SK-N-MC (cell line): ENCODE data around the gene CCNG2.

ENCODE experiments used
- DNase-seq: peaks from one replicate; pipeline ENCODE4 v3.0.0-alpha.2; 2011; ENCODE audit warnings: low read depth, low spot score
- H3K27ac ChIP-seq: fragments of 200-600 bp; sonication (generic); 2 replicates; pipeline ENCODE4 v1.5.1; 2016; ENCODE audit warnings: mixed run types
- H3K36me3 ChIP-seq: fragments of 200-600 bp; sonication (generic); 2 replicates; pipeline ENCODE4 v1.6.1; 2017; ENCODE audit warnings: antibody characterized with exemption, low read length, mixed read lengths; ENCODE audit not compliant: insufficient read depth
- H3K4me3 ChIP-seq: fragments of 200-600 bp; sonication (generic); 2 replicates; pipeline ENCODE4 v1.5.1; 2016
- H3K9ac ChIP-seq: fragments of 200-600 bp; sonication (generic); 2 replicates; pipeline ENCODE4 v1.8.0; 2017; ENCODE audit warnings: mixed run types, mixed read lengths; ENCODE audit not compliant: insufficient read length
- H3K9me3 ChIP-seq: fragments of 200-600 bp; sonication (generic); 2 replicates; pipeline ENCODE4 v1.6.1; 2017; ENCODE audit warnings: low read depth, mild to moderate bottlenecking, antibody characterized with exemption, low read length, moderate library complexity, mixed read lengths
- EZH2 ChIP-seq: fragments of 200-600 bp; sonication (generic); IDR thresholded peaks from one replicate; pipeline ENCODE4 v1.6.1; 2017; ENCODE audit warnings: antibody characterized with exemption
- FOXP2 ChIP-seq: optimal IDR thresholded peaks from 2 replicates; pipeline ENCODE3; 2011; ENCODE audit warnings: mild to moderate bottlenecking, moderate library complexity; ENCODE audit not compliant: insufficient read depth; ENCODE audit errors: extremely low read length, control extremely low read depth
- POLR2AphosphoS5 ChIP-seq: IDR thresholded peaks from 2 replicates; pipeline ENCODE4 v1.6.1; 2012; ENCODE audit warnings: mild to moderate bottlenecking, low read depth, low read length, borderline replicate concordance

CCNG2 gene

DNA sequence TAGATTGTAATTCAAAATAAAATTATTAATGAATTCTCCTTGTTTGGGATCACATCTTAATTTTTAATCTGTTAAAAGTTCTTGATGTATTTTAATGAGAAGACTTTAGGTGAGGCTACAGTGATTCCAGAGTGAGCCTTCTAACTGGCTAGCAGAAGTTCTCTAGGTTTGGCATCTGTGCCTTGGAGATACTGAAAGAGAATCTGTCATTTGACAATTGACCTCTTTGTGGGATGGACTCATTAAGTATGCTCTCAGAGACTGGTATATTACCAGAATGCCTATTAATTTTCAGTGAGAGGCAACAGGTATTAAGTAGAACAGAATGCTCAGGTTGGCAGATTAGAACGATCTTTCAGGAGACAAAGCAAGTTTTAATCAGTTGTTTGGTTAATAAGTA lies 10.2 kb downstream of the CCNG2 start:
- no peak for TF ChIP-seq POLR2AphosphoS5
- TF ChIP-seq FOXP2, result no peak
- no peak for TF ChIP-seq EZH2
- no peak overlapping the region for H3K9ac ChIP-seq
- H3K36me3 ChIP-seq, result peaks cover 80% of the 10 kb centered on the region
- H3K4me3 ChIP-seq, result no peak overlapping the region
- no peaks in the 10 kb centered on the region for H3K9me3 ChIP-seq
- H3K27ac ChIP-seq, result no peak overlapping the region
- DNase-seq, result no peak

DNA sequence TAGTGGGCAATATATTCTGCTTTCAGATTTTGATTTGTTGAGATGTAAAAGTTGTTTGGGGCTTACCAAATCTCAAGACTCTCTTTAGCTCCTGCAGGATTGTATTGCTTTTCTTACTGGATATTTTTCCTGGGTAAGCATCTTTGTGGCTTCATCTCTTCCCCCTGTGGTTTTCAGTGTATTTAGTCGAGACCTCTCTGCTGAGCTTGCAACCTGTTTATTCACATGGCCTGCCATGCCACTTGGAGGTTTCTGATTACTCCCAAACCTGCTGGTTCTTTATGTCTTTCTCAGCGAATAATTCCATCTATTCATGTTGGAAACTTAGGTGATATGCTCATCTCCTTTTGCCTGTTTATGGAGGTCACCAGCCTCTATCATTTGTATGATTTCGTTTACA lies 10.9 kb downstream of the CCNG2 start:
- no peak for DNase-seq
- no peak overlapping the region for H3K4me3 ChIP-seq
- peaks cover 73% of the 10 kb centered on the region for H3K36me3 ChIP-seq
- H3K9ac ChIP-seq, result no peak overlapping the region
- no peaks in the 10 kb centered on the region for H3K9me3 ChIP-seq
- H3K27ac ChIP-seq, result no peak overlapping the region
- TF ChIP-seq EZH2 (no peak), POLR2AphosphoS5 (no peak), FOXP2 (no peak)

DNA sequence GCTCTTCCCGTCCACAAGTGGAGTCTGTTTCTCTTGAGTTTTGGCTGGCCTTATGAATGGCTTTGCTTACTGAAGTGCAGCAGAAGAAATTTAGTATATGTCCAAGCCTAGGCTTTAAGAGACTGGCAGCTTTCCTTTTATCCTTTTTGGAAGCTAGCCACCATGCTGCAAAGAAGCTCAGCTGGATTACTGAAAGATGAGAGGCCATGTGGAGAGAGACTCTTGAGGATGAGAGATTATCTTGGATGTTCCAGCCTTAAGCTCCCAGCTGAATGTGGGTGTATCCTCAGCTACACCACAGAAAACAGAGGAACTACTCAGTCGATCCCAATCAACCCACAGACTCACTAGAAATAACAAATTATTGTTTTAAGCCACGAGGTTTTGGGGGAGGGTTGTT lies 12.5 kb downstream of the CCNG2 start:
- Histone ChIP-seq H3K4me3 (no peak overlapping the region), H3K27ac (no peak overlapping the region), H3K9ac (no peak overlapping the region), H3K36me3 (peaks cover 57% of the 10 kb centered on the region), H3K9me3 (no peaks in the 10 kb centered on the region)
- TF ChIP-seq EZH2, result no peak
- TF ChIP-seq POLR2AphosphoS5, result no peak
- no peak for TF ChIP-seq FOXP2
- no peak for DNase-seq

DNA sequence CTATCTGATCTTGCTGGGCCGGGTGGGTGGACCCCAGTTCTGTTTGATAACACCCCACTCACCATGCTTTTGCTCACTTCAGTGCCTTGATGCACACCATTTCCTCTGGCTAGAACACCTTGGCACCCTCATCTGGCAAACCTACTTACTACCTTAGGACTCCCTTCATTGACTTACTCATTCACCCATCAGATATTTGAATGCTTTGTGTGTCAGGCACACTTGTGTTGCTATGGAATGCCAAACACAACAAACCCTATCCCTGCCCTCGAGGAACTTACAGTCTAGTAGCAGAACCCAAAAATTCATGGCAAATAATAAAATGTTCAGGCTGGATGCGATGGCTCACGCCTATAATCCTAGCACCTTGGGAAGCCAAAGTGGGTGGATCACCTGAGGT lies 13.9 kb downstream of the CCNG2 start:
- TF ChIP-seq EZH2 (no peak), POLR2AphosphoS5 (no peak), FOXP2 (no peak)
- Histone ChIP-seq H3K4me3 (no peak overlapping the region), H3K9ac (no peak overlapping the region), H3K9me3 (no peaks in the 10 kb centered on the region), H3K36me3 (peaks cover 42% of the 10 kb centered on the region), H3K27ac (no peak overlapping the region)
- no peak for DNase-seq

DNA sequence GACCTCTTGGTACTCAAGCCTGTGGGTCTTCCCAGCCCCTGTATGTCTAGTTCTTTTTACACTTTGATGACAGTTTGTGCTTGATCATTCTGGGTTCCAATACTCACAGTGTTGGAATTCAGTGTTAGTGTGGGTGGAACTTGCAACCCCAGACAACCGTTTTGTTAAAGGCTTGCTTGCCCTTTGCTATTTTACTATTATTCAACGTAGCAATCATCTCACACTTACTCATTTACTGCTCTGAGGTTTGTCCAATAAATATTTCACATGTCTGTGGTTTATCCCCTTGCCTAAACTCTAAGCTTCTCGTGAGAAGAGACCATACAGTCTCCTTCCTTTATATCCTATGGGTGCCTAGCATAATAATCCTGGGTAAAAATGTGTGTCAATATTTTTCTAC lies 15.3 kb downstream of the CCNG2 start:
- no peak overlapping the region for H3K27ac ChIP-seq
- peaks cover 28% of the 10 kb centered on the region for H3K36me3 ChIP-seq
- TF ChIP-seq EZH2 (no peak), POLR2AphosphoS5 (no peak), FOXP2 (no peak)
- H3K9me3 ChIP-seq, result no peaks in the 10 kb centered on the region
- no peak overlapping the region for H3K4me3 ChIP-seq
- no peak for DNase-seq
- H3K9ac ChIP-seq, result no peak overlapping the region

DNA sequence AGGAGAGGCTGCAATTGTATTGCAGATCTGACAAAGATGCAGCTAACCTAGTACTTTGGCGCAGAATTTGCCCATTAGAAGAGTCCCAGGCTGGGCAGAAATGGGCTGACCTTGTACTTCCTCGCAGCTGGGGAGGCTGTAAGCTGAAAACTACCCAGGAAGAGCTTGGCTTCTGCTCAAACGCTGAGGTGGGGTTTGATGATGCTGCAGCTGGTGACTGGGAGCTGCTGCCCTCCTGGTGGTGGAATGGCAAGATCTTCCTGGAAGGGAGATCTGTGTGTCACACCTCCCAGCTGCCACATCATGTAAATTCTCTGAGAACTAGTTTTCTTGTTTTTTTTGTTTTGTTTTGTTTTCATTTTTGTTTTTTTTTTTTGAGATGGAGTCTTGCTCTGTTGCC lies 17.4 kb downstream of the CCNG2 start:
- Histone ChIP-seq H3K27ac (no peak overlapping the region), H3K9ac (no peak overlapping the region), H3K4me3 (no peak overlapping the region), H3K36me3 (peaks cover 13% of the 10 kb centered on the region; the same call in 1 of the 2 replicates), H3K9me3 (no peaks in the 10 kb centered on the region)
- TF ChIP-seq POLR2AphosphoS5 (no peak), EZH2 (no peak), FOXP2 (no peak)
- no peak for DNase-seq

DNA sequence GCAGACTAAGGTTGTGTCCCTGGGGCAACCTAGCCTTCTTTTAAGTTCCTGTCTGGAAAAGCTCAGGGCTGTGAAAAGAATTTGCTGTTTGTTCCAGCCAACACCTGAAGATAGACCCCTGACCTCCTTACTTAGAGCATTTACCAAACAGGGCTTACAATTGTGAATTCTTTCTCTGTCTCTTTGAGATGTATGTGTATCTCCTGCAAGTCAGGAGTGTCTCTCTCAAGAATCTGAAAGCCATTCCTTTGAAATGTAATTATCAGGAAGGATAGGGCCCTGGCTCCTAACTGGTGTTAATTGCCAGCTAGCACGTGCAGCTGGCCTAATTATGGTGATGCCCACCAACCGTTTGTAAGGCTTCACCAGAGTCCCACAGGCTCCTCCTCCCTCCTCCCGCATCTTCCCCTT lies 18.2 kb downstream of the CCNG2 start:
- no peak for DNase-seq

DNA sequence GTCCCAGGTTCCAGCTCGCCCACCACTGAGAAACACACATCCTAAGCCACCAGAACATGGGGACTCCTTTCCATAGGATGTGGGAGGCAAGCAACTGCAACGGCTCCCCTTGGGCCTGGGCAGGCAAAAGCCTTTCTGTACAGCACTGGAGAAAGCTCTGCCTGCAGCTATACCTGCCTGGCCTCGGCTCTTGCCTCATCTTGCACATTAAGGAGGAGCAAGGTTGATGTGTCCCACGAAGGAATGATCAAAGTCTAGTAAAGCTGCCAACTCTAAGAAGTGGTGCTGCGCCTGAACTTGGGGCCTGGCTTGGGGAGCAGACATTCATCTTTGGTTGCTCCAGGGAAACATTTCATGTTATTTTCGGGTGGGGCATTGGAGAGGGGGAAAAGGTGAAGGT lies 19.6 kb downstream of the CCNG2 start:
- no peak for TF ChIP-seq POLR2AphosphoS5
- TF ChIP-seq FOXP2, result no peak
- TF ChIP-seq EZH2, result no peak
- Histone ChIP-seq H3K27ac (no peak overlapping the region), H3K4me3 (no peak overlapping the region), H3K9me3 (no peaks in the 10 kb centered on the region), H3K36me3 (no peaks in the 10 kb centered on the region), H3K9ac (no peak overlapping the region)
- no peak for DNase-seq

More for the DNA sequence above, 18.2 kb downstream of the CCNG2 start:
- Histone ChIP-seq H3K36me3 (peaks cover 7% of the 10 kb centered on the region; the same call in 1 of the 2 replicates), H3K27ac (no peak overlapping the region), H3K4me3 (no peak overlapping the region), H3K9me3 (no peaks in the 10 kb centered on the region), H3K9ac (no peak overlapping the region)
- TF ChIP-seq EZH2 (no peak), POLR2AphosphoS5 (no peak), FOXP2 (no peak)

DNA sequence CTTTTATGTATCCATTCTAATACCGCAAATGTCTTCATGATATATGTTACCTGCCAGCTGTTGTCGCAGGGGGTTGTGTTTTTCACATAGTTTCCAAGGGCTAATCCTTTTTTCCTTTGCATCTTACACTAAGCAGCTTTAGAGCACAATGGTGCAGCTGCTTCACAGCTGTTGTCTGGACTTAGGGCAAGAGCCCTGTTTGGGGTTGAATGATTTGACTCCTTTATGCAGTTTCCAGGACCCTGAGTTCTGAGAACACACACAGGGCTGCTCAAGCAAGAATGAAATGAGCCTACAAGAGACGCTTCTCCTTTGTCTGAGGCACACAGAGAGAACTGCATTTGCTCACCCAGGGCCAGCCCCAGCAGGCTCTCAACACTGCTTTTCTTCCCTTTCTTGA lies 20.2 kb downstream of the CCNG2 start:
- Histone ChIP-seq H3K9me3 (no peaks in the 10 kb centered on the region), H3K36me3 (no peaks in the 10 kb centered on the region), H3K27ac (no peak overlapping the region), H3K9ac (no peak overlapping the region), H3K4me3 (no peak overlapping the region)
- DNase-seq, result no peak
- TF ChIP-seq EZH2 (no peak), FOXP2 (no peak), POLR2AphosphoS5 (no peak)
